HG02763 (cell line): Measurements from ENCODE around the gene NFKB2.

Experiments
- ATAC-seq: cut with Tn5 transposase; IDR thresholded peaks from one replicate; pipeline ENCODE4 v1.9.1; 2021; ENCODE audit warnings: mild to moderate bottlenecking, moderate library complexity; ENCODE audit not compliant: unreplicated experiment

The NFKB2 gene

DNA sequence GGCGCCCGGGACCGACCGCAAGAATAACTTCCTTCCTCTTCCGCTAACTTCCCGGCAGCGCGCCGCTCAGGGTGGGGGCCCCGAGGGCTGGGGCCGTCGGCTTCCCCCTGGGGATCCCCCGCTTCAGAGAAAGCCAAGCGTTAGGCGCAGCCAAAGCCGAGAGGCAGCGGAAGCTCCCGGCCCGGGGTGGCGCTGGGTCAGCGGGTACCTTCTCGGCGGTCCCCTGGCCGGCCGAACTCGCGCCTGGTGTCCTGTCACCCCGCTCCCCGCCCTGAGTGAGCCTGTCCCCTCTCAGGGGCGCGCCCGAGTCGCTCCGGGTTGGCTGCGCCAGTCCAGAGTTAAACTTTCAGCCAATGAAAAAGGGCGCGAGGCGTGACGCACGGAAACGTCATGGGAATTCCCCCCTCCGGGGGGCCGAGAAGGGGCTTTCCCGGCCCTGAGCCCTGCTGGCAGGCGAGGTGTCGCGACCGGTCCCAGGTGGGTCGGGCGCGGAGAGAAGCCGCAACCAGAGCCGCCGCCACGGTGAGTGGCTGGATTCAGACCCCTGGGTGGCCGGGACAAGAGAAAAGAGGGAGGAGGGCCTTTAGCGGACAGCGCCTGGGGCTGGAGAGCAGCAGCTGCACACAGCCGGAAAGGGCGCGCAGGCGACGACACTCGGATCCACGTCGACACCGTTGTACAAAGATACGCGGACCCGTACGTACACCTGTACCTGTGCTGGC, 1.3 kb upstream of the NFKB2 start:
- ATAC-seq = peak; percentile 82

DNA sequence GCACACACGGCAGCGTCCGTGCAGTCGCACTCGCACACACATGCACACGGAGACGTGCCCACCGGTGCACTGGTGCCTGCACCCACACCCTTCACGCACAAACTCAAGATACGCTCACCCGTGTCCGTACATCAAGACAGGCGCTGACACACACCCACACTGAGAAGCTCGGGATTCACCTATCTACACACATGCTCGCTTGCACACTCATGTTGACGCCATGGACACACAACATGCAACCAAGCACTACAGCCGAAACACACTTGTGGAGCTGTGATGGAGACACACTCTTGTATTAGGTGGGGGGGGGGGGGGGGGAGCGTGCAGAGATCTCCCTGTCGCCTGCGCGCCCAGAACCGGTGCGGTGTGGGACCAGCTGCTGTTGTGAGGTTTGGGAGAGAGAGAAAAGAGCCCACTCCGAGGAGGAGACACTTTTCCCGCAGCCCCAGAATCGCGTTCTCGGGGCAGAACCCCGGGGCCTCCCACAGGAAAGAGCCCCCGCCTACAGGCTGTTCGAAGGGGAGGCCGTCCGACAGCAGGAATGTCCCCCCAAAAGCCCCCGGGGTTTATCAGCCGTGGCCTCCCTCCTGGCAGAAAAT, 605 bp upstream of the NFKB2 start:
- ATAC-seq = no peak

DNA sequence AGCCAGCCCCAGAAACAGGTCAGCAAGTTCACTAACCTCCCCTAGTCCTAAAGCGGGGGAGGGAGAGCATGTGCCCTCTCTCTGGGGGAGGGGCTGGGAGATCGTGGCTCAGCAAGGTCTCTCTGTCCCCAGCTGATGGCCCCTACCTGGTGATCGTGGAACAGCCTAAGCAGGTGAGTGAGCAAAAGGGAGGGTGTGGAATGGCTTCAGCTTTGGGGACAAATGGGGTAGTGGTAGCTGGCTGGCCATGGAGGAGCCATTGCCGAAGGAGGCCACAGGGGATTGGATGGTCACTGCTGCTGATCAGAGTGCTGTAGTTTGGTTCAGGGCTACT, 779 bp downstream of the NFKB2 start:
- ATAC-seq = no peak

DNA sequence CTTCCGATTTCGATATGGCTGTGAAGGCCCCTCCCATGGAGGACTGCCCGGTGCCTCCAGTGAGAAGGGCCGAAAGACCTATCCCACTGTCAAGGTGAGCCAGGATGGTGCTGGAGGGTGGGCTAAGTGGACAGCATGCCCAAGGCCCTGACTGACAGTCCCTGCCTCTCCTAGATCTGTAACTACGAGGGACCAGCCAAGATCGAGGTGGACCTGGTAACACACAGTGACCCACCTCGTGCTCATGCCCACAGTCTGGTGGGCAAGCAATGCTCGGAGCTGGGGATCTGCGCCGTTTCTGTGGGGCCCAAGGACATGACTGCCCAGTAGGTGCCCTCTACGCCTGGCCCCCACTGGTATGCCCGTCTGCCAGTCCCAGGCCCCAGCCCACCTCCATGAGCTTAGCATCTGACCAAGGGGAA, 1.2 kb downstream of the NFKB2 start:
- ATAC-seq = no peak

DNA sequence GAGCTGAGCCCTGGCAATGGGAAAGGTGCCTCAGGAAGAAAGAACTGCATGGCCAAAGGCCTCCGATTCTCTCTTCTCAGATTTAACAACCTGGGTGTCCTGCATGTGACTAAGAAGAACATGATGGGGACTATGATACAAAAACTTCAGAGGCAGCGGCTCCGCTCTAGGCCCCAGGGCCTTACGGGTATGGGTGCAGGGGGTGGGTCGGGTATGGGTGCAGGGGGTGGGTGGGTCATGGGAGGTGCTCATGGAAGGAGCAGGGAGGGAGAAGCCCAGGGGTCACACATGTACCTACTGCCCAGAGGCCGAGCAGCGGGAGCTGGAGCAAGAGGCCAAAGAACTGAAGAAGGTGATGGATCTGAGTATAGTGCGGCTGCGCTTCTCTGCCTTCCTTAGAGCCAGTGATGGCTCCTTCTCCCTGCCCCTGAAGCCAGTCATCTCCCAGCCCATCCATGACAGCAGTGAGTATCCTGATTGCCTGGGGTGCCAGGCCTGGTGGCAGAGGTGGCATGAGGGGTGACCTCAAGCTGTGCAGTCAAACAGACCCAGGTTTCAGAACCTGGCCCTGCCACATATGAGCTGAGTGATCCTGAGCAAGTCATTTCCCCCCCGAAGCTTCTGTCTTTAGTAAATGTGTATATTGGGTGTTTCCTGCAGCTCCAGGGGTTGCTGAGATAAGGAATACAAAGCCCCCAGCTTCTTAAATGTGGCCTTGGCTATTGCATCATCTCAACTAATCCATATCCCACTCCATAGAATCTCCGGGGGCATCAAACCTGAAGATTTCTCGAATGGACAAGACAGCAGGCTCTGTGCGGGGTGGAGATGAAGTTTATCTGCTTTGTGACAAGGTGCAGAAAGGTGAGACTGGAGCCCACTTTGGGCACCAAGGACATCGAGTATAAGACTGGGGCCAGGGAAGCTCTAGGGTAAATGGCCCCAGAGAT, 2.0 kb downstream of the NFKB2 start:
- ATAC-seq = no peak

DNA sequence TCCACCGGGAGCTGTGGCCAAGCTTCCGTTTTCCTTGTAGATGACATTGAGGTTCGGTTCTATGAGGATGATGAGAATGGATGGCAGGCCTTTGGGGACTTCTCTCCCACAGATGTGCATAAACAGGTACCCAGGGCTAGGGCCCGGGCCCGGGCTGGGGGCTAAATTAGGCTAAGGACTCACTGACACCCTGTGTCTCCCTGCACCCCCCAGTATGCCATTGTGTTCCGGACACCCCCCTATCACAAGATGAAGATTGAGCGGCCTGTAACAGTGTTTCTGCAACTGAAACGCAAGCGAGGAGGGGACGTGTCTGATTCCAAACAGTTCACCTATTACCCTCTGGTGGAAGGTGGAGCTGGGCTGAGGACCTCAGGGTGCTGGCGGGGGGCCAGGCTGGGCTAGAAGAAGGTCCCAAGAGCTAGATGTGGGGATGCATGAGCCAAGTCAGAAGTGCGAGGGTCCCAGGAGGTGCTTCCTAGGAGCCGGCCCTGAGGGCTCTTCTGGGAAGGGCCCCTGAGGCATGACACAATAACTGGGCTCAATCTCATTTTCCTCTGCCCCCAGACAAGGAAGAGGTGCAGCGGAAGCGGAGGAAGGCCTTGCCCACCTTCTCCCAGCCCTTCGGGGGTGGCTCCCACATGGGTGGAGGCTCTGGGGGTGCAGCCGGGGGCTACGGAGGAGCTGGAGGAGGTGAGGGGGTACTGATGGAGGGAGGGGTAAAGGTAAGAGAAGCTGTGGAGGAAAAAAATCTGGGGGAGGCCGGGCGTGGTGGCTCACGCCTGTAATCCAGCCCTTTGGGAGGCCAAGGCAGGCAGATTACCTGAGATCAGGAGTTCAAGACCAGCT, 2.9 kb downstream of the NFKB2 start:
- ATAC-seq = no peak

DNA sequence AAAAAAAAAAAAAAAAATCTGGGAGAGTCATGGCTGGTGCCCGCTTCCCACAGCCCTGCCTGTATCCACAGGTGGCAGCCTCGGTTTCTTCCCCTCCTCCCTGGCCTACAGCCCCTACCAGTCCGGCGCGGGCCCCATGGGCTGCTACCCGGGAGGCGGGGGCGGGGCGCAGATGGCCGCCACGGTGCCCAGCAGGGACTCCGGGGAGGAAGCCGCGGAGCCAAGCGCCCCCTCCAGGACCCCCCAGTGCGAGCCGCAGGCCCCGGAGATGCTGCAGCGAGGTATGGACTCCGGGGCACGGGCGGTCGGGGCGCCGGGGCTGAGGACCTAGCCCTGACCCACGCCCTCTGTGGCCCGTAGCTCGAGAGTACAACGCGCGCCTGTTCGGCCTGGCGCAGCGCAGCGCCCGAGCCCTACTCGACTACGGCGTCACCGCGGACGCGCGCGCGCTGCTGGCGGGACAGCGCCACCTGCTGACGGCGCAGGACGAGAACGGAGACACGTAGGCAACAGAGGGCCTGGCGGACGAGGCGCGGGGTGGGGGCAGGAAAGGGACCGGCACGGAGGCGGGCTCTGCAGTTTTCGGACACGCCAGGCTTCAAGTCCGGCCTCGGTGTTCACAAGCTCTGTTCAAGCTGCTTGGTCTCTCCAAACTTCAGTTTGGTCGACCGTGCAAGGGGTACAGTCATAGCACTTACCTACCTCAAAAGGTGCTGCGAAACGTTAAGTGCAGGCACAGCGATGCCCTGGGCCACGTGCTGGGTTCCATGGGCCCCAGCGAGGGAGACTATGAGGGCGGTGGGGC, 3.9 kb downstream of the NFKB2 start:
- peak; percentile 42 for ATAC-seq

DNA sequence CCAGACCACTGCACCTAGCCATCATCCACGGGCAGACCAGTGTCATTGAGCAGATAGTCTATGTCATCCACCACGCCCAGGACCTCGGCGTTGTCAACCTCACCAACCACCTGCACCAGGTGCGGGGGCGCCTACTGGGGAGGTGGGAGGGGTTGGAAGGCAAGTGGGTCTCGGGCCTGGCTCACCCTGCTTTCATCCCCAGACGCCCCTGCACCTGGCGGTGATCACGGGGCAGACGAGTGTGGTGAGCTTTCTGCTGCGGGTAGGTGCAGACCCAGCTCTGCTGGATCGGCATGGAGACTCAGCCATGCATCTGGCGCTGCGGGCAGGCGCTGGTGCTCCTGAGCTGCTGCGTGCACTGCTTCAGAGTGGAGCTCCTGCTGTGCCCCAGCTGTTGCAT, 4.6 kb downstream of the NFKB2 start:
- no peak for ATAC-seq

DNA sequence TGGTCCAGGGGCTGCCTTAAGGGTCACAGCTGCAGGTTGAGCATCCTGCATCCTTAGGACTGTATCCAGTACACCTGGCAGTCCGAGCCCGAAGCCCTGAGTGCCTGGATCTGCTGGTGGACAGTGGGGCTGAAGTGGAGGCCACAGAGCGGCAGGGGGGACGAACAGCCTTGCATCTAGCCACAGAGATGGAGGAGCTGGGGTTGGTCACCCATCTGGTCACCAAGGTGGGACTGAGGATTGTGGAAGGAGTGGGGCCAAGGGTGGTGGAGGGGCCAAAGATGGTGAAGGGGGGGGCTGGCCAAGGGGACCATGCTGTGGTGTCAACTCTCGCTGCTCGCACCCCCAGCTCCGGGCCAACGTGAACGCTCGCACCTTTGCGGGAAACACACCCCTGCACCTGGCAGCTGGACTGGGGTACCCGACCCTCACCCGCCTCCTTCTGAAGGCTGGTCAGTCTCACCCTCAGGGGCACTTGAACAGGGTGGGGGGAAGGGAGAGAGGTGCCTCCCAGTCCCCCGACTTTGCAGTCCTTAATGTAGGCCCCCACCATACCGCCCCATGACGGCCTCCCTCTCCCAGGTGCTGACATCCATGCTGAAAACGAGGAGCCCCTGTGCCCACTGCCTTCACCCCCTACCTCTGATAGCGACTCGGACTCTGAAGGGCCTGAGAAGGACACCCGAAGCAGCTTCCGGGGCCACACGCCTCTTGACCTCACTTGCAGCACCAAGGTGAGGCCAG, 5.3 kb downstream of the NFKB2 start:
- ATAC-seq = no peak

DNA sequence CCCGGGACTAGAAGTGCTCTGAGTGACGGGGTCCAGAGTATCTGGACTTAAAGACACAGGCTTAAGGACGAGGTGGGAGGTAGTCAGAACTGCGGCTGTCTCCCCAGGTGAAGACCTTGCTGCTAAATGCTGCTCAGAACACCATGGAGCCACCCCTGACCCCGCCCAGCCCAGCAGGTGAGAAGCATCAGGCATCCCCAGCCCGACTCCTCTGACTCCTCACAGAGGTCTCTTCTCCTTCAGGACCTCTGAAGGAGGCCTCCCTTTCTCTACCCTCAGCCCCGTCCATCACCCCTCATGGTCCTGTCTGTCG, 5.8 kb downstream of the NFKB2 start:
- no peak for ATAC-seq

DNA sequence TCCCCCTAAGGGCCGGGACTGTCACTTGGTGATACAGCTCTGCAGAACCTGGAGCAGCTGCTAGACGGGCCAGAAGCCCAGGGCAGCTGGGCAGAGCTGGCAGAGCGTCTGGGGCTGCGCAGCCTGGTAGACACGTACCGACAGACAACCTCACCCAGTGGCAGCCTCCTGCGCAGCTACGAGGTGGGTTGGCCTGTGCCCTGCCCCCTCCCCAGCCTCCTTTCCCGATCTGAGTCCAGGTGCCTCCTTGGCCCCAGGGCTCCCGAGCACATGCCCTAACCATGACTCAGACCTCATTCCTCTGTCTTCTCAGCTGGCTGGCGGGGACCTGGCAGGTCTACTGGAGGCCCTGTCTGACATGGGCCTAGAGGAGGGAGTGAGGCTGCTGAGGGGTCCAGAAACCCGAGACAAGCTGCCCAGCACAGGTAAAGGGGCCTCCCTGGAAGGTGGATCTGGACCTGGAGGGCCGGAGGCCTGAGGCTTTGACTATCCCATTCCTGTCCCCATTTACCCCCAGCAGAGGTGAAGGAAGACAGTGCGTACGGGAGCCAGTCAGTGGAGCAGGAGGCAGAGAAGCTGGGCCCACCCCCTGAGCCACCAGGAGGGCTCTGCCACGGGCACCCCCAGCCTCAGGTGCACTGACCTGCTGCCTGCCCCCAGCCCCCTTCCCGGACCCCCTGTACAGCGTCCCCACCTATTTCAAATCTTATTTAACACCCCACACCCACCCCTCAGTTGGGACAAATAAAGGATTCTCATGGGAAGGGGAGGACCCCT, 6.4 kb downstream of the NFKB2 start:
- no peak for ATAC-seq

DNA sequence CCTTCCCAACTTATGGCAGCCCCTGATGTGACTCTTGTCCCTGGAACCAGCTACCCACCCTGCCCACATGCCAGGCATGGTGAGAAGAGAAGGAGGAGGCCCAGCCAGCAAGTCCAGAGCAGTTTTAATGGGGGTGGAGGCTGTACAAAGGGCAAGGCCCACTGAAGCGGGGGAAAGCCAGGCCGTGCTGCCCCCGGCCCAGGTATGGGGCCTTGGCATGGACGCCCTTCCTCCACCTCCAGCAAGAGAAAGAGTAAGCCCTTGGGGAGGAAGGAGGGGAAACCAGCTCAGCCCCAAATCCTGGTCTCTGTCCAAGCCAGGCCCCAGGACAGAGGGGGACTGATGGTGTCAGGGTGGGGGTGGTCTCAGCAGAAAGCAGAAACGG, 7.0 kb downstream of the NFKB2 start:
- no peak for ATAC-seq

DNA sequence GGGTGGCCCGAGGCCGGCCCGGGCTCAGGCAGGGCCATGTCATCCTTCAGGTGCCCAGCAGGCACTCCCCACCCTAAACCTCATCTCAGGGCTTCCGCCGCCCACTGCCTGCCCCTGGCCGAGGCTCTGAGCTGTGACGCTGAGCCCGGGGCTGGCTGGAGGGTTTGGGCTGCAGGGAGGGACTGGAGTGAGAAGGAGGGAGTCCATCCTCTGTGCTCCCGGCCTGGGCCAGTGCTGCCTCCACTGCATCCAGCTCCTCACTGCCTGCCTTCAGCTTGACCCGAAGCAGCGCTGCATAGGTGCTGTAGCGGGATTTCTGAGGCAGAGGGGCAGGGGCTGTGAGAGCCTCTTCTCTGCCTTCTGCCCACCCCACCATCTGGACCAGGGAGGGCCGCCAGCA, 7.6 kb downstream of the NFKB2 start:
- ATAC-seq = no peak

DNA sequence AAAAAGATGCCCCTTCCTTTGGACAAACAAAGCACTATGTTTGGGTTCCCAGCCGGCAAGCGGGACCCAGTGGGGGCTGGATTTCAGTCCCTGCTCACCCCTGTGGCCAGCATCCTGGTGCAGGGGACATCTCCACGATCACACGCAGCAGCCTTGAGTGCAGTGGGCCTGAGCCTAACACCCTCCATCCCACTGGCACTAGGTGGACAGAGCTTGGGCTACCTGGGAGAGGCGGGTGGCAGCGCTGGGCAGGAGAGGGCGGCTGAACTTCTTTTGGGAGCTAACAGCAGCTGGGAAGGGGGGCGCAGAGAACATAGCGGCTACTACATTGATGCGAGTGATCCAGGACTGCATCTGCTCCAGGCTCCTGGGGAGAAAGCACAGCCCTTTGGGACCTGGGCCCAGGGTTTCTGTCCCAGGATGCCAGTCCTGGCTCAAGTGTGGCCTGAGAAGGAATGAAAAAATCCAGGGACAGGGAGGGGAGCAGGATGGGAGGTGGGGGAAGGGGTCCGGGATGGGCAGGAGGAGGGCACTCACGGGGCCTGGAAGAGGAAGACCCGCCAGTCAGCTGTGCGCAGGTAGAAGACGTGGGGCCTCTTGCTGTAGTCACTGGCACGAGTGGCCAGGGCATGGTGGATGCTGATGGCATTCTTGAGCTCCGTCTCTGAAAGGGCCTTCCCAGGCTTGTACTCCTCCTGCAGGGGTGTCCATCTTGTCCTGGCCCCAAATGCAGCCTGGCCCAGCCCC, 9.0 kb downstream of the NFKB2 start:
- no peak for ATAC-seq

DNA sequence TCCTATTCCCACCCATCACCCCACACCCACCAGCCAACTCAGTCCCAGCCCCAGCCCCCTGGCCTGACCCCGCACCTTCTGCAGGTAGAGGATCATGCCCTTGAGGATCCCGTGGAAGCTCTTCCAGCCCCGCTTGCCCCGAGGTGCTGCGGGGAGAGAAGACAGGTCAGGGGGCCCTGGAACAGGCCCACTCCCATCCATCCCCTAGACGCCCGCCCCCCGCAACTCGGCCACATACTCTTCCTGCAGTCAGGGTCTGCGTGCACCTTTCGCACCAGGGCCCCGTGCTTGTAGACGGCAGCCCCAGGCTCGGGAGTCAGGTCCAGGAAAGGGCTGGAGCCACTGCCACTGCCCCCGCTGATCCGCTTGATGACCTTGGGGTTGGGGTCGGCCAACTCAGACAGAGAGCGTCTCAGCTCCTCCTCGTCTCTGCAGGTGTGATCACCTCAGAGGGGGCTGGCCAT, 9.6 kb downstream of the NFKB2 start:
- no peak for ATAC-seq

DNA sequence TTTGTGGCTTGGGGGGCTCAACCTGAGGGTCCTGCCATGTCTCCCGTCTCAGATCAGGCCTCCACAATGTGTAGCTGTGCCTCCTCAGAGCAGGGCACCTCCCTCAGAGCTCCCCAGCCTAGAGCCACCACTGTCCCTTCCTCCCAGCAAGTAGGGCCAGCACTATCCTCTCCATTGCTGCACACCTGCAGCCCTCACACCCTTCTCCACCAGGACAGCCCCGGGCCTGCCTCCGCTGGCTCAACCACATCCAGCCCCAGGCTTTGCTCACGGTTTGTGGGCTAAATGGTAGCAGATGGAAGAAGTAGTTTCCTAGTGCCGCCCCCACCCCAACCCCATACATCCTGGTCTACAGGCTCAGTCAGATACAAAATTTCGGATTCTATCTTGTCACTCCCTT, 10.1 kb downstream of the NFKB2 start:
- no peak for ATAC-seq

DNA sequence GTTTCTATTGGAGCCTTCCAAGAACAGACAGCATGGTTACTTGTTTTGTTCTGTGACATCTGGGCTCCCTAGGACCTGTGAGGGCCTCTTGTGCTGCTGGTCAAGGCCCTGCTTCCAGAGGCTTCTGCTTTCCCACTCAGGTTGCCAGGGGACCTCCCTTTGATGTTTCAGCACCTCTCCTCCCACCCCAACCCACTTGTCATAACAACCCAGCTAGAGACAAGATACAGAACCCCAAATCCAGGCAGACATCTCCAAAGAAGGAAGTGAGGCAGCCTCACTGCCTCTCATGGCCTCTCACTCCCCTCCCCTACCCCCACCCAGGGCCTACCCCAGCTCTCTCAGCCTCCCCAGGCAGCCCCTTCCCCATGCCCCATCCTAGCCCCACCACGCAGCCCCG, 11.3 kb downstream of the NFKB2 start:
- no peak for ATAC-seq
